ELR (cell line): Measurements from ENCODE around the gene LMAN2.

Source experiments
- DNase-seq: peaks from one replicate; pipeline ENCODE4 v3.0.0-alpha.2; 2015; ENCODE audit warnings: low read depth

Gene LMAN2, protein sequence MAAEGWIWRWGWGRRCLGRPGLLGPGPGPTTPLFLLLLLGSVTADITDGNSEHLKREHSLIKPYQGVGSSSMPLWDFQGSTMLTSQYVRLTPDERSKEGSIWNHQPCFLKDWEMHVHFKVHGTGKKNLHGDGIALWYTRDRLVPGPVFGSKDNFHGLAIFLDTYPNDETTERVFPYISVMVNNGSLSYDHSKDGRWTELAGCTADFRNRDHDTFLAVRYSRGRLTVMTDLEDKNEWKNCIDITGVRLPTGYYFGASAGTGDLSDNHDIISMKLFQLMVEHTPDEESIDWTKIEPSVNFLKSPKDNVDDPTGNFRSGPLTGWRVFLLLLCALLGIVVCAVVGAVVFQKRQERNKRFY

DNA sequence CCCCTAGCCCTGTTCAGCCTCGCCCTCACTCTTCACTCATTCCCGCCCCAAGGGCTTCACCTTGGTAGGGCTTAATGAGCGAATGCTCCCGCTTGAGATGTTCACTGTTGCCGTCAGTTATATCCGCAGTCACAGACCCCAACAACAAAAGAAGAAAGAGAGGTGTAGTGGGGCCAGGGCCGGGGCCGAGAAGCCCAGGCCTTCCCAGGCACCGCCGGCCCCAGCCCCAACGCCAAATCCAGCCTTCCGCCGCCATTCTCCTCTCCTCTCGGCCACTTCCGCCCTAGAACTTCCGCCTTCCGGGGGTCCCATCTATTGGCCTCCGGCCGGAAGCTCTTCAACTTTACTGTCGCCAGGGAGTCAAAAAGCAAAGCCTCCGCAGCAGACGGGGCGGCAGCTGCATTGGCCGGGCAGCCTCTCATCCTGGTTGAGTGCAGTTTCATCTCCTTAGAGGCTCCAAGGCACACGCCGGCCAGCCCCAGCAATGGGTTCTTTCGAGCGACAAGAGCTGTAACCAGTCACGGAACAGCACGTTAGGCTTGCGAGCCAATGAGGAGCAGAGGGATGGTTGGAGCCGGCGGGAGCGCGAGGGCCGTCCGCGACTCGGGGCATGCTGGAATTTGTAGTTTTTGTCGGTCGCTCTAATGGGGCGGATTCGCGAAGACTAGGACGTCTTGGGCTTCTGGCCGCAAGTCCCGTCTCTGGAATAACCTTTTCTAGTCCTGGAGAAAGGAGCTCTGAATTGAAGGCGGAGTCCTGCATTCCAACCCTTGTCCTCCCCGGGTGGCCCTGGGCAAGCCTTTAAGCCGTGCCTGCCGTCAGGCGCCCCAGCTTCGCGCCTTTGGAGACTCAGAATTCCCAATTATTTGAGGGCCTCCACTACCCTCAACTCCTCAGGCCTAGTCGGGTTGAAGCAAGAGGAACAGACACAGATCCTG, at the start of gene LMAN2:
LMAN2 (minus strand) TSS at position 277 of the 938 bp plus-strand sequence; CDS start at position 256, 21 bp downstream.
- DNase-seq, result peak; percentile 98

DNA sequence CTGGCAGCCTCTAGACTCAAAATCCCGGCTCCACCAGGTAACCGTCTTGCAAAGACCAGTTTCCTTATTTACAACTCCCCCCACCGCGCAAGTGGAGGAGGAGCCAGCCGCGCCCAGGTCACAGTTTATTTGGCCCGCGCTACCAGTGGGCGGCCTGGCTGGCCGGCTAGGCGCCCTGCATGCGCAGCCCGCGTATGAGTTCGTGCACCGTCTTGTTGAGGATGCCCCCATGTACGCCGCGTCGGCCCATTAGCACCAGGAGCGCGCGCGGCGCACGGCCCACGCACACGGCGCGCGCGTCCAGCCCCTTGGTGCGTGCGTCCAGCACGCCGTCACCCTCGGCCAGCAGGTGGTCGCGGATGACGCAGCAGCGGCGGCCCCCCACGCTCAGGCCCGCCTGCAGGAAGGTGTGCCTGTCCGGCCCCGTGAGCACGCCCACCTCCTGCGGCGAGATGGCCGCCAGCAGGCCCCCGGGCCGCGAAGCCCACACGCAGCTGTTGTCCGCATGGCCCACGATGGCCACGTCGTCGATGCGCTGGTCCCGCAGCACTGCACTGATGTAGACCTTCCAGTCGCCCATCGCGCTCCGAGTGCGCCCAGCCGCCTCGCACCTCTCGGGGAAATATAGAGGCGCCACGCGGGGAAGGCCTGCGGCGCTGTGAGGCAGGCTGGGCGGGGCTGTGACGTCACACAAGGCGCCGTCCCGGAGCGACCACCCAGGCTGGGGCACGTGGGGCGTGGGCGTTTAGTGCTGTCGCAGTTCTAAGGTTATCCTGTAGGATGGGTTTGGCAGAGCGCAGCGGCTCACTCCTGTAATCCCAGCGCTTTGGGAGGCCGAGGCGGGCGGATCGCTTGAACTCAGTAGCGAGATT, 48.8 kb upstream of the LMAN2 start, which contains the start of gene PFN3:
PFN3 (minus strand) TSS at position 665 of the 872 bp plus-strand sequence; CDS start at position 580, 85 bp downstream.
- DNase-seq, result peak; percentile 43

DNA sequence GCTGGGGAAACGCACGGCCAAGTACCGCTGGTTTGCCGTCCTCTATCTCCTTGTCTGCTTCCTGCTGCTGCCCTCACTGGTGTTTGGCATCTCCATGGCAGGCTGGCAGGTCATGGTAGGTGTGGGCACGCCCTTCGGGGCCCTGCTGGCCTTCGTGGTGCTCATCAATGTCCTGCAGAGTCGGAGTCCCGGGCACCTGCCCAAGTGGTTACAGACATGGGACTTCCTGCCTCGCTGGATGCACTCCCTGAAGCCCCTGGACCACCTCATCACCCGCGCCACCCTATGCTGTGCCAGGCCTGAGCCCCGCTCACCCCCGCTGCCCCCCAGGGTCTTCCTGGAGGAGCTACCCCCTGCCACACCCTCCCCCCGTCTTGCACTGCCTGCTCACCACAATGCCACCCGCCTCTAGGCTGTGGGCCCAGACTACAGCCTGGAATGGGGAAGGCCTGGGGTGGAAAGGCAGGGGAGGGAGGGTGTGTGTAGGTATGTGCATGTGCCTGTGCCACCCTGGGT, 46.5 kb upstream of the LMAN2 start:
- no peak for DNase-seq

DNA sequence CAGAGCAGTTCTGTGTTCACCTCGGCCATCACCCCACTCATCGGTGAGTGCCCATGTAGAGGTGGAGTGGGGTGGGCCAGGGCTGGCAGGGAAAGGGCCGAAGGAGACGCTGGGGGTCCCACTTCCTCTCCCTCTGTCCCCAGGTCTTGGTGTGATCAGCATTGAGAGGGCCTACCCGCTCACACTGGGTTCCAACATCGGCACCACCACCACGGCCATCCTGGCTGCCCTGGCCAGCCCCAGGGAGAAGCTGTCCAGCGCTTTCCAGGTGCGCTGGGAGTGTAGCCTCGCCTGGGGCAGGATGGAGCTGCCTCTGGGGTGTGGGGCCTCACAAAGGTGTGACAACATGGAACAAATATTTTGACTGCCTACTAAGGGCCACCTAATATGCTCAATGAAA, 45.3 kb upstream of the LMAN2 start:
- DNase-seq, result no peak

DNA sequence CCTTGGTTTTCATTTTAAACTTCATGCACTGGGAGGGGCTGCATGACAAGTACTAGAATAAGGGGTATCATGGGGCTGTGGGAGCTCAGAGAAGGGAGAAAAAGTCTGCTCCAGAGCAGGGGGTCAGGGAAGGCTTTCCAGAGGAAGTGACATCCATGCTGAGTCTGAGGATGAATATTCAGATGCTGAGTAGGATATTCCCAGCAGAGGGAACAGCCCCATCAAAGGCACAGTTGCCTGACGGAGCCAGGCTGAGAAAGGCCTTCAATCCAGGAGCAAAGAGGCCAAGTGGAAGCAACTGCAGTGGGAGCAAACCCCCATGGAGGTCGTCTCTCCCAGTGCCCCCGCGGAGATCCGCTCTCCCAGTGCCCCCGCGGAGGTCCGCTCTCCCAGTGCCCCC, 44.6 kb upstream of the LMAN2 start:
- no peak for DNase-seq

DNA sequence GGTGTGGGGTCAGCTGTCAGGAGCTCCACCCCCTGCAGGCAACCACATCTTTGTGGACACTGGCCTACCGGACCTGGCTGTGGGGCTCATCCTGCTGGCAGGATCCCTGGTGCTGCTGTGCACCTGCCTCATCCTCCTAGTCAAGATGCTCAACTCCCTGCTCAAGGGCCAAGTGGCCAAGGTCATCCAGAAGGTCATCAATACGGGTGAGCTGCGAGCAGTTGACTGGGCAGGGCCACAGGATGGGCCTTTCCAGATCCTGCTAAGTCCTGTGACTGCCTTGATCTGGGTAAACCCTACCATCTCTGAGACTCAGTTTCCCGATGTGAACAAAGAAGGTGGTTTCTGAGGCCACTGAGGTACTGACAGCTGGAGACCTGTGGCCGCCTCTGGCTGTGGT, 42.5 kb upstream of the LMAN2 start:
- DNase-seq, result no peak

DNA sequence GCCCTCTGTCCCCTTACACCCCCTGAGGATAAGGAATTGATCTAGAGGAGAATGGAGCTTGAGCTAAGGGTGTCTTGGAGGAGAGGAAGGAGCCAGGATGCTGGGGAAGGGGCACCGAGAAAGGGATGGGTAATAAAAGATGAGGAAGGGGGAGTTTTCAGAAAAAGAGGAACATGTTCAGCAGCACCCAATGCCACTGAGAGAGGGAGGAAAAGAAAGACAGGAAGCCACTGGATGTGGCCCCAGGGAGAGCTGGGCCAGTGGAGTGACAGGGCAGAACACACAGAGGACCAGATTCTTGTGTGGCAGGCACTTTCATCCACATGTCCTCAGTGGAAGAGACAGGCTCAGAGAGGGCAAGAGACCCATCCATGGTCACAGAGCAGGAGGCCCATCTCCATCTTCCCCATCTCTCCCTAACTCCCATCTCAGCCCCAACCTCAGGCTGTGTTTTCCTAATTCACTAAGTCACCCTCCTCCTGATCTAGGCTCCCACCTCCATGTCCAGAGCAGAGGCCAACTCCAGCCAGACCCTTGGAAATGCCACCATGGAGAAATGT, 41.8 kb upstream of the LMAN2 start:
- DNase-seq, result no peak

DNA sequence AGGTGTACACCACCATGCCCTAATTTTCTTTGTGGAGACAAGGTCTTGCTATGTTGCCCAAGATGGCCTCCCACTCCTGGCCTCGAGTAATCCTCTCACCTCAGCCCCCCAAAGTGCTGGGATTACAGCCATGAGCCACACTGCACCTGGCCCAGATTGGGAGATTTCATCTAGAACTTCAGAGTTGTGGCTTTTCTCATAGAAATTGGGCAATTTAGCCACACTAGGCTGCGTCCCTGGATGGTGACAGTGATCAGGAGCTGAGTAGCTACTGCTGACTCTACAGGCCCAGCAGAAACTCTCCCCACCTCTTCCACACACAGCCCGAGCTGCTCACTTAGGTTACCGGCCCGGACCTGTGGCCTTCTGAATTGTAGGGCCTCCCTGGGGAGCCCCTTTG, 41.3 kb upstream of the LMAN2 start:
- DNase-seq, result no peak

DNA sequence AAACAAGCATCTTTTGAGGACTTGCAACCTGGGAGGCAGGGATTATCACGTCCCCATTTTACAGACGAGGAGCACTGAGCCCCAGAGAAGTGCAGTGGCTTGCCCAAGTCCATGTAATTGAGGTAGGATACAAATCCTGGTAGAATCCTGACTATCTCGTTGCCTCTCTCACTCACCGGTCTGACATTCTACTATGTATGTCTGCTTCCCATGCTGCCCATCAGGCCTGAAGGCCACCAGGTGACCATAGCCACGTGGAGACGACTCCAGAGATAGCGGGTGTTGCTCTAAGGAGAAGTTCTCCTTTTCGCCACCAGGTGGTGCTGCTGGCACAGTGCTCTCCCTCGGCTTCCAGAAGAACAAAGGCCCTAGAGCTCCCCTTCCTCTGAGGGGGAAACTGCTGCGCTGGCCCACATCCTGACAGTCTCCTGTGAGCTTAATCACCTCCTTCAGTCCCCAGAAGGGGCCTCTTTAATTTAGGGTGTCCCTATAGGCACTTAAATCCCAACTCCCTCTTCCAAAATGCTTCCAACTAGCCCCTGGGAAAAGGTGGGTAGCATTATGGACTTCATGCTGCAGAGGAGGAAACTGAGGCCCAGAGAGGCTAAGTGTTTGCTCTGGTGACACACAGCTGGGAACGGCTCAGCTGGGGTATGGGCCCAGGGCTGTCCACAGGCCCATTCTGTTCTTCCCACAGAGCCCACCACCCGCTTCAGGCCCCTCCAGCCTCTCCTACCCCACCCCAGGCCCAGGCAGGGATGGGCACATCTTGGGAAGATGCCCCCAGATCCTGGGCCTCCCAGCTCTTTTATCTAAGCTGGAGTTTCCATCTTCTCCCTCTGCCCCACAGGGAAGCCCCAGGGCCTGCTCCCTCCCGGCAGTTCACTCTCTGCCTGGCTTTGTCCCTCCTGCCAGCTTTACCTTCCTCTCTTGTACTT, 39.2 kb upstream of the LMAN2 start:
- peak; percentile 87 for DNase-seq

DNA sequence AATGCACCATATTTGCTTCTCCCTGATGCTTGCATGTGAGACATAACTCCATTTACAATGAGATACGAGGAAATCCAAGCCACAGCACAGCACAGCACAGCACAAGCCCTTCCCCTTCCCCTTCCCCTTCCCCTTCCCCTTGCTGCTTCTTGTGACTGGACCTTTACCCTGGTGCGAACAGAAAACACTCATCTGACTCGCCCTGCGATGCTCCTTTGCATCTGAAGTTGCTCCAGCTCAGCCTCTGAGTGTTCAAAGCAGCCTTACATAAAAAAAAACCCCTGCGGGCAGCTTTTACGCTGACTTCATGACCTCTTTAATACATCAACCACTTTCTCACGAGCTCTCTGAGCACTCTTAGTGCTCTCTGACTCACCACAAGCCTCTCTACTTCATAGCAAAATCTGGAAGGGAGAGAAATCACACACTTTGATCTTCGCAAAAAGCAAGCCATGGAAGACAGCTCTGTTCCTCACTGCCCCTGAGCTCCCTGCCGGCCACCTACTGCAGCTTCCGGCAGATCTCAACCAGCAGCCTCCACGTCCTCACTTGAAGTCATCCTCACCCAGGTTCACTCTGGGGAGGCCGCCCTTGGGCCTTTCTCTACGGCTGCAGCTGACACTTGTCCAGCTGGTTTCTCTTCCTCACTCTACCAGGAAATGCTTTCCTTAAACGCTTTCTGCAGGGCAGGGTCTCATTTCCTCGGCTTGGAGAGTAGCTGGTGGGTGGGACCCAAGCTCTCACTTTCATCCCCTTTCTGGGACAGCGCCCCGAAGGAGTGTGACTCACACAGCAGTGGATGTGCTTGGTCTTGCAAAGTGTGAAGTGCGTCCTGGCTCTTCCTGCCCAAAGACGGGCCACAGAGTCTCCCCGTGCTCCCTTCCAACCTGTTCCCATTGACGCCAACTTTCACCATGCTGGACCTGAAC, 38.0 kb upstream of the LMAN2 start:
- DNase-seq, result peak; percentile 99

DNA sequence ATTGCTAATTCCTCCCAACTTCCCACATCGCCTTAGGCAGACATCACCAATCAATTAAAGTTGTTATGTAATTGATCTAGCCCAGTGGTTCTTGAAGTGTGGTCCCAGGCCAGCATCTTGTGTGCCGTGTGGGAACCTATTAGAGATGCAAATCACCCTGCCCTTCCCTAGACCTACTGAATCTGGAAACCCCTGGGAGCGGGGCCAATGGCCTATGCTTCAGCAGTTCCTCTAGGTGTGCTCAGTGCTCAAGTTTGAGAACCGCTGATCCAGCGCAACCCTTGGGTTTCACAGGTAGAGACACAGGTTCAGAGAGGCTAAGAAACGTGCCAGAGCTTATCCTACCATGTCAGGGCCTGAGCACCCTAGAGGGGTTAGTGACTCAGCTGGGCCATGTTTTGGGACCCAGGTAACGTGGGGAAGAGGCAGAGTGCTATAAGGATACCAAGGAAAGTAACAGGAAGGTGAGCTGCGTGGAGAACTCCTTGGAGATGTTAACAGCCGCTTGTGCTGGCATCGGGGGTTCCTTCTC, 37.1 kb upstream of the LMAN2 start:
- DNase-seq, result no peak

DNA sequence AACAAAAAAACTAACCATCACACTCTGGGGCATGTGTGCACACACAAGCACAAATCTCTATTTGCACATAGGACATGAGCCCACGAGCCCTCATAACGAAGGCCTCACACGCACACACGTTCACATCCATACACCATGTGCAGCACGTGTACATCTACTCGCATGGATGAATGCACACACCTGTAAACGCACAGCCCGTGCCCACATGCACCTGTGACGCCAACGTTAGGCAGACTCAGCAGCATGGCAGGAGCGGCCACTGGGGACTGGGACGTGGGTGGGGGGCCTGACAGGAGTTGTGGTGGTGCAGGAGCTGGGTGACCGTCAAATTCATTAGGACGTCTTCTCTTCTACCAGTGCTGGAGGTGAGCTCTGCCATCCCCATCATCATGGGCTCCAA, 35.9 kb upstream of the LMAN2 start:
- DNase-seq, result no peak

DNA sequence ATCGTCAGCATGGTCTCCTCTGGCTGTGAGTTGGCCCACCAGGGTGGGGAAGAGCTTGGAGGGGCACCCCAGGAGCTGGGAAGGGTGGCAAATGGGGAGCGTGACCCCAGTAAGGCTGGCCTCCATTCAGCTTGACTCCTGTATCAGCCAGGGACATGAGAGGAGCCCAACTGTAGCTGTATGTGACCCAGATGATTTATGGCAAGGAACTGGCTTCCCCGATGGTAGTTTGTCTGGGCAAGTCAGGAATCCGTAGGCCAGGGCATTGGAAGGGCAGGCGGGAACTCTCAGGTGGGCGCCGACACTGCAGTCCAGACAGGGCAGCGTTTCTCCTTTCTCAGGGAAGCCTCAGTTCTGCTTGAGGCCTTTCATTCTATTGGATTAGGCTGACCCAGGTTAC, 35.1 kb upstream of the LMAN2 start:
- DNase-seq, result no peak

DNA sequence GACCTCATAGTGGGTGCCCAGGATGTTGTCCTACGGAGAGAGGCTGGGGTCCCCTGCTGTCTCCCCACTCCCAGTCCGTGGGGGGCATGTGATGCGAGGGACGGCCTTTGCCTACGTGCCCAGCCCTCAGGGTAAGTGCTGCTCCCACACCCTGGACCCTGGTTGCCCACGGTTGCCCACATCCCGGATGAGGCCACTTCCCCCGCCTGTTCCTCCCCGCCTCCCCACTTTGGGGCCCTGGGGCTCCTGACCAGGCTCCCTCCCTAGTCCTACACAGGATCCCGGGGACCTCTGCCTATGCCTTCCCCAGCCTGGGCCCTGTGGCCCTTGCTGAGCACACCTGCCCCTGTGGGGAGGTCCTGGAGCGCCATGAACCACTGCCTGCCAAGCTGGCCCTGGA, 34.3 kb upstream of the LMAN2 start:
- DNase-seq, result no peak

DNA sequence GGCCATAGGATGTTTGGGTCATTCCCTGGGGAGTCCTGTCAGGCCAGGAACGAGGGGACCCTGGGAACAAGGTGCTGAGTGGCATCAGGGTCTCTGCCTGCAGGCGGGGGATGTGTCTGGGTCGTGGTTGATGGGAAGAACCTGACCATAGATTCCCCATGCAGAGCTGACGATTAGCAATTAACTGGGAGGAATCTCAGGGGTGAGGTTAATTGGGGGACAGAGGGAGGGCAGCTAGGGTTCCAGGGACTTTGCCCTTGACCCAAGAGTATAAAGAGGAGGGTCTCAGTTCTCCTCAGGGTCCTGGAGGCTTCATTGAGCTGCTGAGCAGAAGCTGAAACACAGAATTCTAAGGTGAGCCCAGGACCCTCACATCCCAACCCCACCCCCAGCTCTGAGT, 32.7 kb upstream of the LMAN2 start, which contains the start of gene SLC34A1:
SLC34A1 (plus strand) TSS at position 301 of the 400 bp plus-strand sequence. CDS start 1,308 bp downstream, outside the sequence.
- DNase-seq, result no peak

DNA sequence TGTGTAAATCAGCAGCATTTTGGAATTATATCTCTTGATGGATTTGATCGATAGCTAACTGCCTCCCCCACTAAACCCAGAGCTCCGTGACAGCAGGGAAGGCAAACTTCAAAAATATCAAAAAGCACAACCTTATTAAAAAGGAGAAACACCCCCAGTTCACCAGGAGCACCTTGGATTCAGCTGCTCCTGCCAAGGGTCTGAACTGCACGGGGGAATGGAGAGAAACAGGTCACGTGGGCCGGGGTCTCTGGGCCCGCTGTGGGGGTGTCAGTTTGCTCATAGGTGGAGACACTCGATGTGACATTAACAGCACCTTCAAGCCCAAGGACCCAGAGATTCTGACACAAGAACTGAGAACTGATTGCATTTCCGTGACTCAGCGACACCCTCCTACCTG, 31.7 kb upstream of the LMAN2 start:
- DNase-seq, result no peak

DNA sequence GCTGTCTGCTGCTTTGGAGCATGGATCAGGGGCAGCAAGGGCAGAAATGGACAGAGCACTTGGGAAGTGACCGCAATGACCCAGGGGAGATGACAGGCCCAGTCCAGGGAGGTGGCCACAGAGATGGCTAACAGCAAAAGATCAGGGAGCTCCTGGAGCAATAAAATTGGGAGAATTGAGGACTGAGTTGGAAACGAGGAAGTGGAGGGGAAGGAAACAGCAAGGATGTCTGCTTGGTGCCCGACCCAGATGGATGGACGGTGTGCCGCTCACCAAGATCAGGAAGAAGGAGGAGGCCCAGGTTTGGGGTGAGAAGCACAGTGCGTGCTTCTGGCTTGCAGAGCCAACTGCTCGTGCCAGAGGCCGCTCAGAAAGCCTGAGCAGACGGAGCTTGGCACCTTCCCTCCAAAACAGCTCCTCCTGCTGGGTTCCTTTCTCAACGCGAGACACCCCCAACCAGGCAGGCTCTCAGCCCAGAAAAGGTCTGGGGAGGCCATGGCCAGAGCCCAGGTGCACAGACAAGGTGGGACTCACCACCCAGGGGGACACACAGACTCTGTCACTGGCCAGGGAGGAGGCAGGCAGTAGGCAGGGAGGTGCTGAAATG, 31.1 kb upstream of the LMAN2 start:
- peak; percentile 40 for DNase-seq

DNA sequence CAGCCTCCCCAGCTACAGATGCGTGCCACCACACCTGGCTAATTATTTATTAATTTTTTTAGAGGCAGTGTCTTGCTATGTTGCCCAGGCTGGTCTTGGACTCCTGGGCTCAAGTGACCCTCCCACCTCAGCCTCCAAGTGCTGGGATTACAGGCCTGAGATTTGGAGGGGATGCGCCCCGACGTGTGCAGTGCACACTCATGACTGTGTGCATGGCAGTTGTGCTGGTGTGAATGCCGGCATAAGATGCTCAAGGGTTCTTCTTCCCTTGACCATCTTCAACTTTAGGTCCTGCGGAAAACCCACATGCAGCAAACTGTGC, 29.3 kb upstream of the LMAN2 start:
- DNase-seq, result no peak
